GM06990 (cell line): Measurements from ENCODE around the gene VWF.

Experiments used
- DNase-seq: peaks from one replicate; pipeline ENCODE4 v3.0.0-alpha.2; 2011; ENCODE audit not compliant: insufficient read length; ENCODE audit errors: extremely low read depth
- H3K27me3 ChIP-seq: replicated peaks from 2 replicates; pipeline ENCODE4 v1.6.0; 2011; ENCODE audit warnings: low read length; ENCODE audit not compliant: control insufficient read depth, insufficient read depth
- H3K36me3 ChIP-seq: 2 replicates; pipeline ENCODE4 v1.5.1; 2011; ENCODE audit warnings: low read length; ENCODE audit not compliant: control insufficient read depth, insufficient read depth
- H3K4me3 ChIP-seq: replicated peaks from 2 replicates; pipeline ENCODE4 v1.5.1; 2011; ENCODE audit warnings: low read depth, mild to moderate bottlenecking, control low read depth, low read length
- TF ChIP-seq, protein P1 (sequence below): IDR thresholded peaks from 2 replicates; pipeline ENCODE4 v1.5.1; 2011; ENCODE audit warnings: low read length, control low read depth, mild to moderate bottlenecking, inconsistent platforms; ENCODE audit not compliant: insufficient read depth, poor library complexity, severe bottlenecking

VWF gene

DNA sequence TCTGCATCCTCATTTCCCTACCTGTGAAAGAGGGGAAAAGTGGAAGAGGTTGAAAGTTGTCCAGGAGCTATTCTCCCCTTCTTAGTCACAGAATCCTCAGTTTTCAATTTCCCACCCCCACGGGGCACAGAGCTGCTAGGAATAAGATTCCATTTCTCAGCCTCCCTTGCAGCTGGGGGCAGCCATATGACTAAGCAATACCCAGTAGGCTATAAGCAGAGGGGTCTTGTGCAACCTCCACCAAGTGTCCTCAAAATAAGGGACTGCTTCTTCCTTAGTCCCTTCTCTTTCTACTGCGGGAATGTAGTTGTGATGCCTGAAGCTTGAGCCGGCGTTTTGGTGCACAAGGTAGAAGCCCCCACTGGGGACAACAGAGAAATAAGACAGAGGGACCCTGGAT is 40.9 kb downstream of the VWF start:
- Histone ChIP-seq H3K36me3 (no peaks in the 10 kb centered on the region), H3K4me3 (no peak overlapping the region), H3K27me3 (no peaks in the 10 kb centered on the region; the same call in none of the 2 replicates)
- DNase-seq: no peak
- TF ChIP-seq, protein P1, sequence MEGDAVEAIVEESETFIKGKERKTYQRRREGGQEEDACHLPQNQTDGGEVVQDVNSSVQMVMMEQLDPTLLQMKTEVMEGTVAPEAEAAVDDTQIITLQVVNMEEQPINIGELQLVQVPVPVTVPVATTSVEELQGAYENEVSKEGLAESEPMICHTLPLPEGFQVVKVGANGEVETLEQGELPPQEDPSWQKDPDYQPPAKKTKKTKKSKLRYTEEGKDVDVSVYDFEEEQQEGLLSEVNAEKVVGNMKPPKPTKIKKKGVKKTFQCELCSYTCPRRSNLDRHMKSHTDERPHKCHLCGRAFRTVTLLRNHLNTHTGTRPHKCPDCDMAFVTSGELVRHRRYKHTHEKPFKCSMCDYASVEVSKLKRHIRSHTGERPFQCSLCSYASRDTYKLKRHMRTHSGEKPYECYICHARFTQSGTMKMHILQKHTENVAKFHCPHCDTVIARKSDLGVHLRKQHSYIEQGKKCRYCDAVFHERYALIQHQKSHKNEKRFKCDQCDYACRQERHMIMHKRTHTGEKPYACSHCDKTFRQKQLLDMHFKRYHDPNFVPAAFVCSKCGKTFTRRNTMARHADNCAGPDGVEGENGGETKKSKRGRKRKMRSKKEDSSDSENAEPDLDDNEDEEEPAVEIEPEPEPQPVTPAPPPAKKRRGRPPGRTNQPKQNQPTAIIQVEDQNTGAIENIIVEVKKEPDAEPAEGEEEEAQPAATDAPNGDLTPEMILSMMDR: no peak

DNA sequence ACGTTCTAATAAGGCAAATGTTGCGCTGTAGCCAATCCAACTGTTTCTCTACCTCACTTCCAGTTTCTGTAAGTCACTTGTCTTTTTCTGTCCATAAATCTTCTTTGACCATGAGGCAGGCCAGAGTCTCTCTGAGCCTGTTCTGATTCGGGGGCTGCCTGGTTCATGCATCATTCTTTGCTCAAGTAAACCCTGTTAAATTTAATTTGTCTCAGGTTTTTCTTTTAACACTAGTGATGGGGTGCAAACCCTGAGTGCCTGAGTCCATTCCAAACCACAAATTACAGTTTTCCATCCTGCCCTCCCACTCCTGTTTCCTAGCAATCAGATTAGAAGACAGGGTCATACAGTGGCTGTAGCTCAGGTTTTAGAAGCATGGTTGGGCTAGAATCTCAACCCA is 41.9 kb downstream of the VWF start:
- Histone ChIP-seq H3K4me3 (no peak overlapping the region), H3K27me3 (no peaks in the 10 kb centered on the region; the same call in none of the 2 replicates), H3K36me3 (no peaks in the 10 kb centered on the region)
- TF ChIP-seq, protein P1: no peak
- DNase-seq: no peak

DNA sequence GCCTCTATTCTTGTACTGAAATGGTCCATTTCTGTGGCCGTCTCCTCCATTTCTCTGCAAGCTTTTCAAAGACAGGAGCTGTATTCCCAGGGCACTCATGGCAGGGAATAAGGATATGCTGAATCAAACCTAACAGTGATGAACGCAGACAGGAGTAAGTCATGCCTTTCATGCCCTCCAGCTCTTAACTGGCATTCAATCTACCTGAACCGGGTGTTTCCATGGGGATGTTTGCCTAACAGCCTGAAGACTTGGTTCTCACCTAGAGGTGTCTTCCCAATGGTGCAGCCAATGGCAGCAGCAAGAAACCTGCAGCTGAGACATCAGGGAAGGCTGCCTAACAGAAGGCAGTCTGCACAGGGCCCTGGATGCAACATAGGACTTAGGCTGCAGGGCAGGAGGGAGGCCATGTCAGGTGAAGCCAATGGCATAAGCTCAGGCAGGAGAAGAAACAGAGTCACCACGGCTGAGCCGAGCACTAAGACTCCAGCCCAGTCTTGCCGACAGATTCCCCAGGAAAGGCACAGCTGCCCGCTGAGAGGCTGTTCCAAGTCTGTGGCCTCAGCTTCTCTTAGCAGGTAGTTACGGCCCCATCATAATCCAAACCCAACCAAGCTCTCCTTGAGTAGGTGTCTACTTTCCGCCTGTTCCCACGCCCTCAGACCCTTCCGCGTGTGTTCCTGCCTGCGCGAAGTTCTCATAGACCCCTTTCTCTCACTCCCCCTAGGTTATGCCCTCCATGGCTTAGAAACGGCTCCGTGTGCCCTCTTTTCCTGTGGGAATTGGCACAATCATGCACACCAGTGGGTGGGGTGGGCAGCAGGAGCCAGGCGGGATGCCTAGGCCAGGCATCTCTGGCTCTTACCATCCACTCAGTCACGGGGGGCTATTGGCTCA is 44.1 kb downstream of the VWF start:
- H3K36me3 ChIP-seq: no peaks in the 10 kb centered on the region
- H3K27me3 ChIP-seq: no peaks in the 10 kb centered on the region; the same call in none of the 2 replicates
- TF ChIP-seq, protein P1: no peak
- no peak for DNase-seq
- no peak overlapping the region for H3K4me3 ChIP-seq

DNA sequence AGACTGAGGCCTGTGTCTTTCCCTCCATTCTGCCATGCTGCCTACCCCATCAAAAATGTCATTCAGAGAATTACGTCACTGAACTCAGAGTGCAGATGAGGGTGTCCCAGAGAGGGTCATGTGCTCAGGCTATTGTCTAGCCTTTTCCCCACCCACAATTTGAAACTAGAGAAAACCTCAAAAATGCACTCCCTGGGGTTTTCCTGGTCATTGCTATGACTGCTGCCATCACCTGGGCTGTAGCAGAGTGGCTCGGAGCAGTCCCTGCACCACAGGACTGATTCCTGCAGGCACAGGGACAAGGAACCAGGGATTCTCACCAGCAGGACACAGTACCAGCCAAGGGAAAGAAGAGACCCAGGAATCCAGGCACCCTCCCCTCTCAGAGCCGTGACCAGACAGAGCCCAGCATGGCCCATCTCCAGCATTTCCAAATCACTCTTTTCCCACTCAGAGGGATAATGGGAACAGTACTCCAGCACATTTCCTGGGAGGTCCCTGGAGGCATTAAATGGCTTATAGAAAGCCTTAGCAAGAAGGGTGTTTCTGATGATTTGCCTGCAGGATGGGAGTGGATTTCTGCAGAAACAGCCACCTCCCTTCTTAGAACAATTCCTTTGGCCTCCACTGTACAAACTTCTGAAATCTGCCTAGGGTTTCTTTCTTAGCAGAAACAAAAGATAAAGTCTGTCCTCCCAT is 45.9 kb downstream of the VWF start:
- TF ChIP-seq, protein P1: no peak
- no peaks in the 10 kb centered on the region for H3K36me3 ChIP-seq
- no peak overlapping the region for H3K4me3 ChIP-seq
- H3K27me3 ChIP-seq: peaks cover 5% of the 10 kb centered on the region
- no peak for DNase-seq

DNA sequence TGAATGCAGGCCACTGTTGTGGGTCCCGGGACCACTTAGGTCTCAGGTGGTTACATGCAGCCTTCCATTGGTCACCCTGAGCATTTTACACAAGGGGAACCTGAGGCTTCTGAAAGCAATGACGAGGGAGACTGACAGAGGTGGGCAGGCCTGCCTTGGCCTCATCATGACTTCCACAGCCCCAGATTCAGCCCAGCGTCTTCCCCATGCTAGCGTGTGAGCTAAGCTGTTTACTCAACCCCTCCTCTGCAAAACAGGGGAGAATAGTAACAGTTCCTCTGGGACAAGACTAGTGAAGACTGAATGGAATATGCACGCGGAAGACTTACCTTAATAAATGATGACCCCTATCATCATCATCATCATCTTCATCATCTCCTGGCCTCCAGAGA is 46.8 kb downstream of the VWF start:
- H3K36me3 ChIP-seq: no peaks in the 10 kb centered on the region
- peaks cover 5% of the 10 kb centered on the region for H3K27me3 ChIP-seq
- H3K4me3 ChIP-seq: no peak overlapping the region
- TF ChIP-seq, protein P1: no peak
- no peak for DNase-seq
